Choroid plexus epithelial cell (primary cell): ENCODE results near the gene RCC2.

Source experiments
- DNase-seq: peaks from one replicate; pipeline ENCODE4 v3.0.0-alpha.2; 2010; ENCODE audit warnings: low read depth
- H3K4me3 ChIP-seq: 2 replicates; pipeline ENCODE4 v1.5.1; 2011; ENCODE audit warnings: low read depth, mild to moderate bottlenecking, control low read depth, low read length, moderate library complexity
- CTCF ChIP-seq: conservative IDR thresholded peaks from 2 replicates; pipeline ENCODE4 v1.5.1; 2011; ENCODE audit warnings: low read depth, mild to moderate bottlenecking, control low read depth, inconsistent platforms, low read length, moderate library complexity

The RCC2 gene

GRCh38 chr1:17393230-17393629 is 46.2 kb downstream of the RCC2 start:
- H3K4me3 ChIP-seq: no peak overlapping the region
- DNase-seq: no peak
- TF ChIP-seq CTCF: no peak

- no peak overlapping the region for H3K4me3 ChIP-seq
- no peak for TF ChIP-seq CTCF
- no peak for DNase-seq
These were observed 47.2 kb downstream of the RCC2 start for GRCh38 chr1:17392199-17392740.

- H3K4me3 ChIP-seq: no peak overlapping the region
- TF ChIP-seq CTCF: no peak
- no peak for DNase-seq
These were observed 58.3 kb downstream of the RCC2 start for GRCh38 chr1:17381161-17381560.

GRCh38 chr1:17377325-17377953 is 62.0 kb downstream of the RCC2 start:
- DNase-seq: no peak
- TF ChIP-seq CTCF: no peak
- no peak overlapping the region for H3K4me3 ChIP-seq

GRCh38 chr1:17375651-17376050 is 63.8 kb downstream of the RCC2 start:
- DNase-seq: no peak
- TF ChIP-seq CTCF: no peak
- H3K4me3 ChIP-seq: no peak overlapping the region

- no peak for DNase-seq
- no peak for TF ChIP-seq CTCF
- H3K4me3 ChIP-seq: no peak overlapping the region
These were observed 66.5 kb downstream of the RCC2 start for GRCh38 chr1:17372955-17373354.

GRCh38 chr1:17371896-17372295 is 67.6 kb downstream of the RCC2 start, which contains the start of gene PADI6:
Gene PADI6 (plus strand): TSS chr1:17372196. CDS start chr1:17372246, 50 bp downstream.
- H3K4me3 ChIP-seq: no peak within 1 kb of the TSS
- DNase-seq: no peak
- no peak for TF ChIP-seq CTCF
